K562 (cell line): Measurements from ENCODE around the gene NOBOX. TPM values are rescaled to one million over a fixed set of nuclear protein-coding genes. Genes with fewer than 3 reads are reported as not detected.

Source experiments
- ATAC-seq: fragments of 200-7000 bp; cut with Tn5 transposase; 3 replicates; pipeline ENCODE4 v1.9.1; 2020; ENCODE audit warnings: moderate library complexity
- Bru-seq: library from RNA; stranded (reverse); fragments of 400-500 nt; gene quantifications from one replicate; lab custom pipeline; 2021; lab: Mats Ljungman, UMichigan
- BruChase-seq, 2 experiments: library from RNA; stranded (reverse); fragments of 400-500 nt; gene quantifications; one replicate each; lab custom pipeline; 2021; lab: Mats Ljungman, UMichigan
- BruUV-seq: library from RNA; stranded (reverse); fragments of 400-500 nt; replicated peaks from 2 replicates; lab custom pipeline; 2021; lab: Mats Ljungman, UMichigan
- CTCF ChIA-PET: fragments of 300-600 bp; formaldehyde crosslinking; extraction: SDS; loops from one replicate; lab custom pipeline; 2021; ENCODE audit warnings: low intra/inter-chr PET ratio; lab: Yijun Ruan, JAX
- POLR2A ChIA-PET: fragments of 300-600, 350-650 bp; sonication (Branson Sonifier 250); formaldehyde crosslinking; extraction: SDS; loops from one replicate; lab custom pipeline; 2021; ENCODE audit warnings: antibody characterized with exemption, inconsistent platforms; lab: Yijun Ruan, JAX
- DNase-seq, 4 experiments: peaks; one replicate each; pipeline versions ENCODE4 v3.0.0 to v3.0.0-alpha.2; 2011 to 2018; ENCODE audit warnings: low spot score in 3 of 4, mixed read lengths in 3 of 4; ENCODE audit errors: extremely low read depth in 1 of 4
- FAIRE-seq: peaks from 2 replicates; lab custom pipeline; 2011; peaks lifted over from hg19 to GRCh38; lab: Jason Lieb, UNC
- H2AFZ ChIP-seq: 2 replicates; pipeline ENCODE4 v1.6.0; 2011; ENCODE audit warnings: low read depth, low read length, control low read depth, inconsistent platforms
- H3K27ac ChIP-seq: fragments of 200-600 bp; 3 replicates; pipeline ENCODE4 v1.8.0; 2011; ENCODE audit warnings: low read depth, mild to moderate bottlenecking, control low read depth, inconsistent platforms, low read length, moderate library complexity, mixed read lengths; ENCODE audit errors: extremely low read depth
- H3K27me3 ChIP-seq, 2 experiments: fragments of 300-600 bp in 1 of 2; 2 replicates in 1 of 2; 3 replicates in 1 of 2; pipeline versions ENCODE4 v1.6.0 to v1.8.0; 2011; ENCODE audit warnings: inconsistent platforms in 2 of 2, low read length in 2 of 2, mild to moderate bottlenecking in 1 of 2, mixed read lengths in 1 of 2, moderate library complexity in 1 of 2; ENCODE audit not compliant: control insufficient read depth in 2 of 2, insufficient read depth in 2 of 2
- H3K36me3 ChIP-seq: fragments of 300-600 bp; 3 replicates; pipeline ENCODE4 v1.8.0; 2011; ENCODE audit warnings: mild to moderate bottlenecking, low read length, inconsistent platforms; ENCODE audit not compliant: control insufficient read depth, insufficient read depth
- H3K4me1 ChIP-seq, 2 experiments: fragments of 200-600 bp in 1 of 2; replicated peaks in 1 of 2; 2 replicates in 1 of 2; 3 replicates in 1 of 2; pipeline versions ENCODE4 v1.5.1 to v1.8.0; 2011; ENCODE audit warnings: inconsistent platforms in 2 of 2, low read length in 2 of 2, mild to moderate bottlenecking in 1 of 2, mixed read lengths in 1 of 2, moderate library complexity in 1 of 2; ENCODE audit not compliant: control insufficient read depth in 2 of 2, insufficient read depth in 2 of 2
- H3K4me2 ChIP-seq: 2 replicates; pipeline ENCODE4 v1.6.1; 2011; ENCODE audit warnings: low read length, control low read depth, inconsistent platforms, mixed read lengths; ENCODE audit not compliant: insufficient read depth
- H3K4me3 ChIP-seq: fragments of 200-600 bp; sonication (generic), shearing (Covaris generic); 2 replicates; pipeline ENCODE4 v1.5.1; 2016; ENCODE audit warnings: control low read depth, inconsistent platforms
- H3K79me2 ChIP-seq: fragments of 200-600 bp; 3 replicates; pipeline ENCODE4 v1.8.0; 2011; ENCODE audit warnings: low read length, inconsistent platforms; ENCODE audit not compliant: control insufficient read depth, insufficient read depth
- H3K9ac ChIP-seq, 2 experiments: 2 replicates each; pipeline versions ENCODE4 v1.6.0 to v1.6.1; 2011; ENCODE audit warnings: low read depth in 2 of 2, low read length in 2 of 2, control low read depth in 1 of 2, inconsistent platforms in 1 of 2, mild to moderate bottlenecking in 1 of 2, mixed read lengths in 1 of 2; ENCODE audit not compliant: insufficient read depth in 1 of 2
- H3K9me1 ChIP-seq: one replicate; pipeline ENCODE4 v1.6.0; 2011; ENCODE audit warnings: inconsistent platforms, mild to moderate bottlenecking, low read length, moderate library complexity; ENCODE audit not compliant: control insufficient read depth, insufficient read depth
- H3K9me3 ChIP-seq: replicated peaks from 2 replicates; pipeline ENCODE4 v1.5.1; 2011; ENCODE audit warnings: low read depth, low read length, inconsistent platforms; ENCODE audit not compliant: control insufficient read depth, insufficient read depth
- H4K20me1 ChIP-seq: replicated peaks from 2 replicates; pipeline ENCODE4 v1.6.1; 2011; ENCODE audit warnings: low read length, inconsistent platforms, mixed read lengths; ENCODE audit not compliant: control insufficient read depth, insufficient read depth
- ELK1 ChIP-seq: sonication (generic); formaldehyde crosslinking; IDR thresholded peaks from 2 replicates; pipeline ENCODE4 v1.8.1; 2022; ENCODE audit warnings: missing genetic modification reagents
- ERF ChIP-seq: fragments of 450-650 bp; formaldehyde crosslinking; IDR thresholded peaks from 2 replicates; pipeline ENCODE4 v1.4.0; 2020; ENCODE audit warnings: mild to moderate bottlenecking, mixed read lengths
- ETS2 ChIP-seq: IDR thresholded peaks from 2 replicates; pipeline ENCODE4 v1.6.1; 2016; ENCODE audit warnings: borderline replicate concordance, missing genetic modification characterization, mild to moderate bottlenecking, moderate library complexity, missing compliant biosample characterization; ENCODE audit not compliant: poor library complexity, severe bottlenecking
- HDAC1 ChIP-seq, 2 experiments: fragments of 450-650 bp; IDR thresholded peaks; 2 replicates each; pipeline ENCODE4 v1.6.1; 2016 to 2017; ENCODE audit warnings: inconsistent platforms in 1 of 2, mild to moderate bottlenecking in 1 of 2, moderate library complexity in 1 of 2
- JUND ChIP-seq, 2 experiments: IDR thresholded peaks; 2 replicates in 1 of 2; 3 replicates in 1 of 2; pipeline ENCODE4 v1.6.1; 2011; ENCODE audit warnings: borderline replicate concordance in 2 of 2, low read depth in 2 of 2, low read length in 2 of 2, improper control_type of control experiment in 1 of 2, missing biosample characterization in 1 of 2, missing genetic modification characterization in 1 of 2, missing genetic modification reagents in 1 of 2
- KLF1 ChIP-seq: fragments of 450-650 bp; IDR thresholded peaks from 2 replicates; pipeline ENCODE4 v1.6.1; 2016; ENCODE audit warnings: missing genetic modification characterization, missing compliant biosample characterization
- KLF10 ChIP-seq: fragments of 250-450 bp; sonication (Bioruptor Pico); IDR thresholded peaks from 2 replicates; pipeline ENCODE4 v1.6.1; 2021; ENCODE audit warnings: matching md5 sums
- KLF16 ChIP-seq: IDR thresholded peaks from 2 replicates; pipeline ENCODE4 v1.6.1; 2016; ENCODE audit warnings: antibody characterized with exemption
- MAFF ChIP-seq: IDR thresholded peaks from 2 replicates; pipeline ENCODE4 v1.6.1; 2012; ENCODE audit warnings: low read length, improper control_type of control experiment
- PHF8 ChIP-seq: fragments of 200-600 bp; sonication (generic); IDR thresholded peaks from 2 replicates; pipeline ENCODE4 v1.6.1; 2012; ENCODE audit warnings: mixed run types, mild to moderate bottlenecking, inconsistent platforms, low read length, moderate library complexity, borderline replicate concordance
- SMAD4 ChIP-seq: fragments of 250-450 bp; sonication (Bioruptor Pico); conservative IDR thresholded peaks from 2 replicates; pipeline ENCODE4 v1.8.0; 2021; ENCODE audit warnings: inconsistent platforms, mild to moderate bottlenecking, moderate library complexity
- YBX1 ChIP-seq: fragments of 450-650 bp; IDR thresholded peaks from 2 replicates; pipeline ENCODE4 v1.7.1; 2016; ENCODE audit warnings: mild to moderate bottlenecking
- ZC3H4 ChIP-seq: sonication (generic); formaldehyde crosslinking; IDR thresholded peaks from 2 replicates; pipeline ENCODE4 v1.9.0; 2021; ENCODE audit warnings: missing genetic modification reagents, borderline replicate concordance
- WGBS: fragments of 100-300 bp; shearing (Covaris generic); methylation state at CpG from one replicate; pipeline ENCODE4 v1.1.6; 2016; ENCODE audit warnings: low coverage, mixed read lengths; ENCODE audit not compliant: insufficient coverage; ENCODE audit errors: missing lambda C conversion rate; 5-methylcytosine and 5-hydroxymethylcytosine counted together
- in situ Hi-C: fragments of 300-500 bp; cut with MboI; formaldehyde crosslinking; loops from 4 replicates; pipeline ENCODE4 v1.15.0; 2018; ENCODE audit warnings: inconsistent platforms, mixed read lengths
- intact Hi-C: fragments of 100-400 bp; cut with micrococcal nuclease; formaldehyde crosslinking; loops from 2 replicates; pipeline ENCODE4 v1.14.2; 2022
- long read RNA-seq, 3 experiments: library from polyadenylated mRNA in 2 of 3; library from RNA in 1 of 3; unstranded in 2 of 3; stranded (forward) in 1 of 3; transcript quantifications; one replicate each; pipeline ENCODE4 v2.0.0, GENCODE V29; 2019 to 2022
- polyA minus RNA-seq, 3 experiments: library from RNA; depleted of rRNA, polyadenylated mRNA; stranded (reverse); fragments of >200 nt; gene quantifications; 2 replicates each; pipeline ENCODE4 v1.2.3, GENCODE V29; 2011
- polyA plus RNA-seq, 8 experiments: library from polyadenylated mRNA; depleted of rRNA in 4 of 8; stranded (reverse) in 5 of 8; unstranded in 3 of 8; fragments of >200 nt; fragmentation: Nextera tagmentation in 2 of 8; fragmentation: Illumina TruSeq in 1 of 8; extraction: Ambion mirVana in 2 of 8; extraction: Trizol in 1 of 8; gene quantifications; 2 replicates each; pipeline versions ENCODE4 v1.2.1 to v1.2.3, GENCODE V29; 2011 to 2014; ENCODE audit warnings: inconsistent platforms in 1 of 8, missing spikeins in 1 of 8
- total RNA-seq, 7 experiments: library from RNA; depleted of rRNA in 6 of 7; stranded (reverse); fragments of >200 nt in 6 of 7; fragmentation: Illumina TruSeq in 2 of 7; extraction: Trizol in 2 of 7; gene quantifications; 2 replicates each; pipeline versions ENCODE4 v1.2.1 to v1.2.3, GENCODE V29; 2011 to 2021; ENCODE audit warnings: low replicate concordance in 1 of 7

The NOBOX gene
- not detected in 2 replicates for total RNA-seq (2011; cell fraction: chromatin; rRNA removed; ENCODE audit: low replicate concordance)
- not detected in 2 replicates for total RNA-seq (2011; cell fraction: nucleolus; rRNA removed)
- not detected in 2 replicates for total RNA-seq (2011; cell fraction: nucleoplasm; rRNA removed)
- not detected in 2 replicates for total RNA-seq (2014; rRNA removed)
- total RNA-seq (2014; rRNA removed; fragmentation: Illumina TruSeq; extraction: Trizol) = not detected in 2 replicates
- not detected in 2 replicates for total RNA-seq (2015; rRNA removed; fragmentation: Illumina TruSeq; extraction: Trizol)
- not detected in 2 replicates for total RNA-seq (2021)
- not detected in 2 replicates for polyA plus RNA-seq (2011; rRNA removed)
- polyA plus RNA-seq (2011; cell fraction: cytosol; rRNA removed) = not detected in 2 replicates
- polyA plus RNA-seq (2011; cell fraction: nucleus; rRNA removed) = not detected in 2 replicates
- polyA plus RNA-seq (2012) = not detected in 2 replicates
- polyA plus RNA-seq (2014; fragmentation: Illumina TruSeq; extraction: Trizol) = not detected in 2 replicates
- polyA plus RNA-seq (2014; fragmentation: Nextera tagmentation; extraction: Ambion mirVana) = not detected
- polyA plus RNA-seq (2014; rRNA removed) = not detected in 2 replicates
- polyA minus RNA-seq (2011; rRNA and poly(A)+ RNA removed) = not detected in 2 replicates
- not detected in 2 replicates for polyA minus RNA-seq (2011; cell fraction: cytosol; rRNA and poly(A)+ RNA removed)
- not detected in 2 replicates for polyA minus RNA-seq (2011; cell fraction: nucleus; rRNA and poly(A)+ RNA removed)
- Bru-seq, nascent RNA = not detected
- BruChase-seq, experiment 1, labeled RNA remaining after a 2-hour chase = not detected
- BruChase-seq, experiment 2, labeled RNA remaining after a 6-hour chase = not detected
- long read RNA-seq, experiment 1 = 0 reads
- long read RNA-seq, experiment 2 = 0 reads
- long read RNA-seq, experiment 3 = 0 reads

- no peaks in the 10 kb centered on the region for H3K79me2 ChIP-seq
- H3K9me3 ChIP-seq = no peaks in the 10 kb centered on the region
- TF ChIP-seq MAFF (no peak), ZC3H4 (no peak), ELK1 (CRISPR knock-in tag) (no peak), ETS2 (tag) (no peak), KLF16 (no peak), PHF8 (no peak), HDAC1 (IDR thresholded peaks at IDR 0.05) (no peak), KLF10 (CRISPR knock-in tag) (no peak), ERF (CRISPR knock-in tag) (no peak), KLF1 (tag) (no peak), JUND (IDR thresholded peaks at IDR 0.05; ENCODE audit: borderline replicate concordance, low read depth, low read length) (no peak), JUND (tag; IDR thresholded peaks at IDR 0.05; ENCODE audit: borderline replicate concordance, low read depth, low read length) (no peak), YBX1 (no peak), SMAD4 (no peak)
- TF ChIP-seq, all 486 proteins: peak for 0
- Histone ChIP-seq H3K9ac (no peak within 1 kb of the TSS), H3K4me2 (no peak within 1 kb of the TSS), H3K4me3 (no peak within 1 kb of the TSS), H3K27me3 (peaks cover 15 to 22% of the 10 kb centered on the region in 2 experiments; a peak in 4 of 5 replicates), H3K9me1 (no peaks in the 10 kb centered on the region), H3K4me1 (no peaks in the 10 kb centered on the region), H2AFZ (no peak within 1 kb of the TSS), H4K20me1 (no peaks in the 10 kb centered on the region), H3K36me3 (no peaks in the 10 kb centered on the region), H3K27ac (no peak within 1 kb of the TSS)
- CTCF ChIA-PET = no interaction called here
- DNase-seq (no peak), ATAC-seq (no peak), FAIRE-seq (no peak)
- intact Hi-C loops (loop anchor here (10.0 kb wide), 1 partner anchor 499 kb away; the partner anchor contains the start of gene TCAF1), in situ Hi-C loops (no loop called here)
- no TSS peak for BruUV-seq
- POLR2A ChIA-PET = no interaction called here
- whole genome bisulfite sequencing = 2% methylated on average over 11 of the region's 39 CpGs
Measured at GRCh38 chr7:144403649-144404061, at the start of gene NOBOX. Gene NOBOX, minus strand, starts transcription at chr7:144403693.
